MG63 (cell line): Measurements from ENCODE around the gene MYL12A. TPM values are rescaled to one million over a fixed set of nuclear protein-coding genes. Genes with fewer than 3 reads are reported as not detected.

Experiments used
- DNase-seq: peaks from one replicate; pipeline ENCODE4 v3.0.0-alpha.2; 2020
- H3K27me3 ChIP-seq: fragments of 250-450 bp; sonication (Bioruptor Pico); 2 replicates; pipeline ENCODE4 v1.5.1; 2020; ENCODE audit warnings: mild to moderate bottlenecking, moderate library complexity
- H3K36me3 ChIP-seq: fragments of 250-450 bp; sonication (Bioruptor Pico); 2 replicates; pipeline ENCODE4 v1.5.1; 2020; ENCODE audit warnings: mild to moderate bottlenecking, moderate library complexity
- H3K4me3 ChIP-seq: fragments of 250-450 bp; sonication (Bioruptor Pico); 2 replicates; pipeline ENCODE4 v1.5.1; 2020; ENCODE audit warnings: mild to moderate bottlenecking, moderate library complexity
- H3K9me3 ChIP-seq: fragments of 250-450 bp; sonication (Bioruptor Pico); 2 replicates; pipeline ENCODE4 v1.5.1; 2020; ENCODE audit warnings: mild to moderate bottlenecking, moderate library complexity
- total RNA-seq: library from RNA; depleted of rRNA; stranded (reverse); fragments of >200 nt; shearing (Covaris generic); gene quantifications from 2 replicates; pipeline ENCODE4 v1.2.3, GENCODE V29; 2014; ENCODE audit warnings: low replicate concordance; rRNA removed

Gene MYL12A
- total RNA-seq, 1 experiment from 2014 or later: 1,020 TPM

DNA sequence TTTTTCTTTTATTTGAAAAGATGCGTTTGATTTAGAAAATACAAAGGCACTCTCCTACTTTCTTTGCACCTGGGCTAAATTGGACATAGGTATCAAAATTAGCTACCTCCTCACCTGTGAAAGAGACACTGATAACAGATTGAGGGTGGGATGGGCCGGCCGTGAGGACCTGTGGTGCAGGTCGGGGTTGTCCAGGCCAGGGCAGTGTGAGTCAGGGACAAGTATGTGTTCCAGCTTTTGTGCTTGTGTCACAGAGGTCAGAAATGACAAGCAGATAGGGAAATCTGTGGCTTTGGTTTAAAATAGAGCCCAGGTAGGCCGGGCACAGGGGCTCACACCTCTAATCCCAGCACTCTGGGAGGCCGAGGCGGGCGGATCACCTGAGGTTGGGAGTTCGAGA, 36.9 kb downstream of the MYL12A start:
- no peaks in the 10 kb centered on the region for H3K9me3 ChIP-seq
- H3K27me3 ChIP-seq: no peaks in the 10 kb centered on the region
- H3K36me3 ChIP-seq: no peaks in the 10 kb centered on the region
- no peak overlapping the region for H3K4me3 ChIP-seq
- no peak for DNase-seq

DNA sequence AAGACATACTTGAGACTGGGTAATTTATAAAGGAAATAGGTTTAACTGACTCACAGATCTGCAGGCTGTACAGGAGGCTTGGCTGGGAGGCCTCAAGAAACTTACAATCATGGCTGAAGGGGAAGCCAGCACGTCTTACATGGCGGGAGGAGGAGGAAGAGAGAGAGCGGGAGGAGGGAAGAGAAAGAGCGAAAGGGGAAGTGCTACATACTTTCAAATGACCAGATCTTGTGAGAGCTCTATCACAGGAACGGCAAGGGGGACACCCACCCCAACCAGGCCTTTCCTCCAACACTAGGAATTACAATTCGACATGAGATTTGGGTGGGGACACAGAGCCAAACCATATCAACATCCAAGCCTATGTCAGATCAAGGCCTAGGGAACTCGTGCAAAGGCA, 38.6 kb downstream of the MYL12A start:
- no peaks in the 10 kb centered on the region for H3K27me3 ChIP-seq
- no peaks in the 10 kb centered on the region for H3K36me3 ChIP-seq
- DNase-seq: no peak
- H3K9me3 ChIP-seq: peaks cover 8% of the 10 kb centered on the region
- H3K4me3 ChIP-seq: no peak overlapping the region

DNA sequence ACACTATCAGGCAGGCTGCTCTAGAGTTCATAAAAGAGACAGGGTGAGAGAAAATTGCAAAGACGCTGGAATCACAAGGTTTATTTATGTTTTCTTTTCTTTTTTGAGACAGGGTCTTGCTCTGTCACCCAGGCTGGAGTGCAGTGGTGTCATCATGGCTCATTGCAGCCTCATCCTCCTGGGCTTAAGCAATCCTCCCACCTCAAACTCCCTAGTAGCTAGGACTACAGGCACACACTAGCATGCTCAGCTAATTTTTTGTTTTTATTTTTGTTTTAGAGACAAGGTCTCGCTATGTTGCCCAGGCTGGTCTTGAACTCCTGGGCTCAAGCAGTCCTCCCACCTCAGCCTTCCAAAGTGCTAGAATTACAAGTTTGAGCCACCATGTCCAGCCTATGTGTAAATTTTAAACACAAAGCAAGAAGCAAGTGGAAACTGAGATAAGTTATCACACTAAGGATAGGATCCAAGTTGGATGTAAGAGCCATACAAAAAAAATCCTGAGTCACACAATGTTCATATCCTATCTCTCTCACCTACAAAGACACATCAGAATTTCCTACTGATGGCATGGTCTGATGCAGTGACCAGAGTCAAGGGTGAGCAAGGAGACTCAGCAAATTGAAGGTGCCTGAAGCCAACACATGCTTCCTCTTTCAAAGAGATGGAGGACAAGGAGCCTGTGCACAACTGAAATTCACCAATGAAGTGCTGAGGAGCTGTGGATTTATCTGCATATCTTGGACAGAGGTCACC, 45.8 kb downstream of the MYL12A start:
- H3K27me3 ChIP-seq: no peaks in the 10 kb centered on the region
- DNase-seq: no peak
- H3K36me3 ChIP-seq: no peaks in the 10 kb centered on the region
- peaks cover 13% of the 10 kb centered on the region for H3K9me3 ChIP-seq
- no peak overlapping the region for H3K4me3 ChIP-seq

- Histone ChIP-seq H3K36me3 (no peaks in the 10 kb centered on the region), H3K4me3 (no peak overlapping the region), H3K27me3 (no peaks in the 10 kb centered on the region), H3K9me3 (peaks cover 13% of the 10 kb centered on the region)
- DNase-seq: no peak
Observed at GRCh38 chr18:3294435-3295080, 47.0 kb downstream of the MYL12A start.

GRCh38 chr18:3297025-3297984, 49.7 kb downstream of the MYL12A start:
- Histone ChIP-seq H3K4me3 (peak overlapping the region; percentile 48), H3K36me3 (no peaks in the 10 kb centered on the region), H3K27me3 (no peaks in the 10 kb centered on the region), H3K9me3 (peaks cover 3% of the 10 kb centered on the region; the same call in 1 of the 2 replicates)
- peak; percentile 88 for DNase-seq

GRCh38 chr18:3304832-3305231, 57.2 kb downstream of the MYL12A start:
- H3K9me3 ChIP-seq: peaks cover 3% of the 10 kb centered on the region; the same call in 1 of the 2 replicates
- H3K4me3 ChIP-seq: no peak overlapping the region
- no peaks in the 10 kb centered on the region for H3K27me3 ChIP-seq
- H3K36me3 ChIP-seq: no peaks in the 10 kb centered on the region
- no peak for DNase-seq

GRCh38 chr18:3305354-3305762, 57.8 kb downstream of the MYL12A start:
- H3K36me3 ChIP-seq: no peaks in the 10 kb centered on the region
- no peaks in the 10 kb centered on the region for H3K27me3 ChIP-seq

More at GRCh38 chr18:3305354-3305762, 57.8 kb downstream of the MYL12A start:
- Histone ChIP-seq H3K4me3 (no peak overlapping the region), H3K9me3 (no peaks in the 10 kb centered on the region)
- peak; percentile 74 for DNase-seq

Other genes with a start within 250 kb of the MYL12A start
- 14.2 and 29.3 TPM in 2 replicates for gene LPIN2, start 234.7 kb upstream of the MYL12A start, total RNA-seq
- 0.03 and 0.05 TPM in 2 replicates for gene MYOM1, start 27.8 kb upstream of the MYL12A start, total RNA-seq
- 311 and 396 TPM in 2 replicates for gene MYL12B, start 14.3 kb downstream of the MYL12A start, total RNA-seq
- gene TGIF1, start 202.4 kb downstream of the MYL12A start, total RNA-seq: 28.2 and 43.2 TPM in 2 replicates